HEK293 (cell line): Measurements from ENCODE around the gene ARMC3.

Source experiments
- ATF2 ChIP-seq: fragments of 450-650 bp; formaldehyde crosslinking; IDR thresholded peaks from 2 replicates; pipeline ENCODE4 v1.5.1; 2016; ENCODE audit warnings: missing biosample characterization, missing genetic modification characterization, low read depth
- CTCF ChIP-seq: fragments of 450-650 bp; formaldehyde crosslinking; IDR thresholded peaks from 2 replicates; pipeline ENCODE4 v1.5.1; 2016; ENCODE audit warnings: missing biosample characterization, missing genetic modification characterization
- GLI2 ChIP-seq: fragments of 450-650 bp; formaldehyde crosslinking; IDR thresholded peaks from 2 replicates; pipeline ENCODE4; 2017; ENCODE audit warnings: missing biosample characterization, missing genetic modification characterization, low read depth, borderline replicate concordance
- GLIS2 ChIP-seq: fragments of 450-650 bp; formaldehyde crosslinking; IDR thresholded peaks from 2 replicates; pipeline ENCODE4 v1.5.1; 2016; ENCODE audit warnings: missing biosample characterization, missing genetic modification characterization
- KLF9 ChIP-seq: fragments of 450-650 bp; formaldehyde crosslinking; IDR thresholded peaks from 2 replicates; pipeline ENCODE4 v1.5.1; 2016; ENCODE audit warnings: missing biosample characterization, missing genetic modification characterization, low read depth
- PRDM1 ChIP-seq: fragments of 450-650 bp; formaldehyde crosslinking; IDR thresholded peaks from 2 replicates; pipeline ENCODE4; 2016; ENCODE audit warnings: missing biosample characterization, missing genetic modification characterization
- PRDM2 ChIP-seq: fragments of 450-650 bp; formaldehyde crosslinking; IDR thresholded peaks from 2 replicates; pipeline ENCODE4 v1.5.1; 2016; ENCODE audit warnings: missing biosample characterization, missing genetic modification characterization, borderline replicate concordance
- SP2 ChIP-seq: fragments of 450-650 bp; formaldehyde crosslinking; IDR thresholded peaks from 2 replicates; pipeline ENCODE4 v1.5.1; 2016; ENCODE audit warnings: missing biosample characterization, missing genetic modification characterization
- TCF7L2 ChIP-seq: IDR thresholded peaks from 2 replicates; pipeline ENCODE4 v1.6.1; 2011; ENCODE audit warnings: low read depth, mild to moderate bottlenecking, inconsistent platforms, low read length, moderate library complexity, borderline replicate concordance
- TRIM28 ChIP-seq: IDR thresholded peaks from 2 replicates; pipeline ENCODE4 v1.6.1; 2011; ENCODE audit warnings: low read length, control low read depth, borderline replicate concordance
- YY1 ChIP-seq: fragments of 450-650 bp; formaldehyde crosslinking; IDR thresholded peaks from 2 replicates; pipeline ENCODE4 v1.5.1; 2018; ENCODE audit warnings: missing biosample characterization, missing genetic modification characterization
- ZBTB8A ChIP-seq: fragments of 450-650 bp; formaldehyde crosslinking; IDR thresholded peaks from 2 replicates; pipeline ENCODE4 v1.5.1; 2016; ENCODE audit warnings: missing biosample characterization, missing genetic modification characterization
- ZFP37 ChIP-seq: fragments of 450-650 bp; formaldehyde crosslinking; IDR thresholded peaks from 2 replicates; pipeline ENCODE4 v1.5.1; 2016; ENCODE audit warnings: missing biosample characterization, missing genetic modification characterization
- ZNF580 ChIP-seq: fragments of 450-650 bp; formaldehyde crosslinking; IDR thresholded peaks from 2 replicates; pipeline ENCODE4 v1.5.1; 2016; ENCODE audit warnings: missing biosample characterization, missing genetic modification characterization

GRCh38 chr10:23067337-23067736 is 139.5 kb downstream of the ARMC3 start:
- TF ChIP-seq YY1 (tag by site-specific recombination) (no peak), ZNF580 (tag by site-specific recombination) (no peak), GLIS2 (tag by site-specific recombination) (no peak), ZBTB8A (tag by site-specific recombination) (no peak), PRDM2 (tag by site-specific recombination) (no peak), SP2 (tag by site-specific recombination) (no peak), TCF7L2 (no peak), CTCF (tag by site-specific recombination) (no peak), KLF9 (tag by site-specific recombination) (no peak), PRDM1 (tag by site-specific recombination) (no peak), ZFP37 (tag by site-specific recombination) (no peak), ATF2 (tag by site-specific recombination) (no peak), GLI2 (no peak), TRIM28 (no peak)
